HG03378 (cell line): ENCODE data around the gene ZNF415.
"Not testable (repeated sequence)": the region's sequence is repeated elsewhere in the genome, so short reads cannot be mapped to it uniquely, and the experiment has no call there.

Experiments
- ATAC-seq: cut with Tn5 transposase; IDR thresholded peaks from one replicate; pipeline ENCODE4 v1.9.1; 2021; ENCODE audit warnings: mild to moderate bottlenecking, moderate library complexity; ENCODE audit not compliant: unreplicated experiment

Gene ZNF415

DNA sequence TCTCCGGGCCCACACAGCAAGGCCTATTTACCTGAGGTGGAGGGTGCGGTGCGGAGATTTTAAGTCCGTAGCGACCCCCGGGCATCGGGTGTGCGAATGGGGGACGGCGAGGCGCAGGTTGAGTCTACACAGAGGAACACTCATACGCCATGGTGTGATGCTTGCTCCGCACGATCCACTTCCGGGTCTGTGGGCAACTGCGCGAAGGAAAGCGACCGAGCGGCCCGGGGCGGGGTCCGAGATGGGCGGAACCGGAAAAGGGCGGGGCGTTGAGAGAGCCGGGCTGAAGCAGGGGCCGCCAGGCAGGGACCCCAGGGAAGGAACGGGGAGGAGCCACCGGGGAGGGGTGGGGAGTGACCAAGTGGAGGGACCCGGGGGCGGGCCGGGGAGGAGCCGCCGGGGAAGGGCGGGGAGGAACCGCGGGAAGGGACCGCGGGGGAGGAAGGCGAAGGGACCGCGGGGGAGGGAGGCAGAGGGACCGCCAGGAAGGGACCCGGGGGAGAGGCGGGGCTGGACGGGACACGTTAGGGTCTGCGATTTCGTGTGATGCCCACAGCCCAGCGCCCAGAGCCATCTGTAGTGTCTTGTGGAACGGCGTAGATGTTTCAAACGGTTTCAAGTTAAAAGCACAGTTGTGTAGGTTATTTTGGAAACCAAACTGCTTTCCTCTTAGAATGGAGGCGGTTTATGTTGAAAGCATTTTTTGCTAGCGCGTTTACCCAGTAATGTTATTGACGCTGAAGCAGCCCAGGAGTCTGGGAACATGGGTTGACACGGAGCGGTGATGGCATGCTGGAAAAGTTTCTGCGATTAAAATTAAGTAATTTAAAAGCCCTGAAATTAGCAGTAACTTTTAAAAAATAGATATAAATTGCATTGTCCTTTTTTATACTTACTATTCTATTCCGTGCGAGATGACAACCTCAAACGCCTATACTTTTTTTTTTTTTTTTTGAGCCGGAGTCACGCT lies 29.2 kb downstream of the ZNF415 start, which contains the start of gene ZNF160:
Gene ZNF160, minus strand, starts transcription at position 189 of the 970 bp plus-strand sequence. CDS start 17,146 bp downstream, outside the sequence.
- ATAC-seq, result peak; percentile 79

DNA sequence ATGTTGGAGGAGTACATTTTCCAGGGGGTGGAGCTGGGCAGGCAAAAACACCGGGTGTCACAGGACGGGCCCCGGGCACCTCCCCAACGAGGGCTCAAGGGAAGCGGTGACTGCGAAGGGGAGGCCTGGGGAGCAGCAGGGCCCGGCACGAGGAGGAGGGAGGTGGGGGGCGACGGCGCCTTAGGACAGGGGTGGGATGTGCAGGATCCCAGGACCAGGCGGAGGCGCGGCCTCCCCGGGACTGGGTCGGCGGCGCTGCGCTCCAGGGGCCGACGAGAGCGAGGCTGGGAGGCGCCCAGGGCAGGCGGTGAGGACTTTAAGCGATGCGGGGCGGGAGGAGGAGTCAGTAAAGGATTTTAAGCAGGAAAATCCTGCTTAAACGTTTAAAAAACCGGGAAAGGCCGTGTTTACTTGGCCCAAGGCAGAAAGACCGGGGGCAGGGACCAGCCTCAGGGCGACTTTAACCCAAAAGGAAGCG lies 29.9 kb downstream of the ZNF415 start:
- ATAC-seq, result peak; percentile 26

DNA sequence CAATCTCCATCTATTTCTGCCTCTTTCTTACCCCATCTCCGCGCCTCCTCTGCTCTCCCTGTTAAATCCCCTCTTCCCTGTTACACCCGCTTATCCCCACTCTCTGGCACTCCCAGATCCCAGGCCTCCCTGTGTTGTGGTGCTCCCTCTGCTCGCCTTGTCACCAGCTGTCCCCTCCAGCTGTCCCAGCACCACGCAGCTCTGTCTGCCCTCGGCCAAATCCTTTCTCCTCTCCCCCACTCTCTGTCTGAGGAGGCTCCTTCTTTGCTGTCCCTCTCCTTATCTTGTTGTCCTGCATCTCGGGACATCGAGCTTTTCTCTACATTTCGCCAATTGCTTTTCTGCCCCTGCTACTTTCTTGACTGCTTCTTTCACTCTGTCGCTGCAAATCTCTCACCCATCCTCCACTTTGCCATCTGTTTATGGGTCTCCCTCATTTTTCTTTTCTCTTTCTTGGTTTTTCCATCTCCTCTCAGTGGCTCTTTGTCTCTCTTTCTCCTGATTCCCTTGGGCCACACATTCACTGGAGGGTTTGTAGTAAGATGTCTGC lies 30.4 kb downstream of the ZNF415 start:
- no peak for ATAC-seq

GRCh38 chr19:53101518-53101917 lies 31.2 kb downstream of the ZNF415 start:
- ATAC-seq, result no peak

- ATAC-seq, result not testable (repeated sequence)
Observed at GRCh38 chr19:53098570-53098969, 34.1 kb downstream of the ZNF415 start.

- not testable (repeated sequence) for ATAC-seq
Observed at GRCh38 chr19:53096982-53097690, 35.6 kb downstream of the ZNF415 start.

- ATAC-seq, result not testable (repeated sequence)
Observed at GRCh38 chr19:53096579-53096978, 36.1 kb downstream of the ZNF415 start.

DNA sequence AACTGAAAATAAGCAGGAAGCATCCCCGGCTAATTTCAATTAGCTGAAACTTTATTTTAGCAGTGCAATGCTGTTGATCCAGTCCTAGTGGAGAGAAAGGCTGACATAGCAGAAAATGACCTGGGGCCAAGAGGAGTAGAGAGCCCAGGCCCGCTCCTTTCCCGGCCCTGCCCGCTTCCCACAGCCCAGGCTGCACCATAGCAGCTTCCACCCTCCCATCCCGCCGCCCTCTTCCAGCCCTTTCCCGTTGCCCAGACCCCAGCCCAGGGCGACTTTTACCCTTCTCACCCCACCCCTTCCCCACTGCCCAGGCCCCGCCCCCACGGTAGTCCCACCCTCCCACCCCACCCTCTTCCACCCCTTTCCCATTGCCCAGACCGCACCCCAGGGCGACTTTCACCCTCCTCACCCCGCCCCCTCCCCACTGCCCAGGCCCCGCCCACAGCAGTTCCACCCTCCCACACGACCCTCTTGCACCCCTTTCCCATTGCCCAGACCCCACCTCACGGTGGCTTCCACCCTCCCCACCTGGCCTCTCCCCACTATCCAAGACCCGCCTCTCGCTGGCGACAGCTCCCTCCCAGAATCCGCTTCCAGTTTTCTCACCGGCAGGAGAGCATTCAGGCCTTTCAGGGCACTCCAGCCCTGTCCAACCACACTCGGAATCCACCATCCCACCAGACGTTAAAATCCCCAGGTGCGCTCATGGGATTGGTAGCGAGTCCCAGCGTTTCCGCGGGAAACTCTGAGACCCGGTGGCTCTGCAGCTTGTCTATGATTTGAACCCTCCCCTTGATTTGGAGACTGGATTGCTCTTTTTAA lies 37.7 kb downstream of the ZNF415 start:
- no peak for ATAC-seq

DNA sequence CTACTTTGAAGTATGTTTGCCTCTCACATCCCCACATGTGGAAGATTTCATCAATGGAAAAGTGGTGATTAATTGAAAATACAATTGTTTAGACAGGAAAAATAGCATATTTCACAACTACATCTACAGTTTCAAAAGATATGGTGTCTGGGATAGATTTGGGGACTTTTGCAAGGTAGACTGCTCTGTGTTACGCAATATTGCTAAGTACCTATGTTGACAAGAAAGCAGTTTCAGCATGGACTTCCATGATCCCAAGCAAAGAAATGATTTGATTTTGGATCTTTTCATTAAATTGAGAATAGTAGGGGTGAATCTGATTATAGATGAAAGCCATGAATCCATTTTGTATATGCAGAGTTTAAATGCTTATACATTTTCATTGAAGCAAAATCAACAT lies 40.0 kb downstream of the ZNF415 start:
- no peak for ATAC-seq

DNA sequence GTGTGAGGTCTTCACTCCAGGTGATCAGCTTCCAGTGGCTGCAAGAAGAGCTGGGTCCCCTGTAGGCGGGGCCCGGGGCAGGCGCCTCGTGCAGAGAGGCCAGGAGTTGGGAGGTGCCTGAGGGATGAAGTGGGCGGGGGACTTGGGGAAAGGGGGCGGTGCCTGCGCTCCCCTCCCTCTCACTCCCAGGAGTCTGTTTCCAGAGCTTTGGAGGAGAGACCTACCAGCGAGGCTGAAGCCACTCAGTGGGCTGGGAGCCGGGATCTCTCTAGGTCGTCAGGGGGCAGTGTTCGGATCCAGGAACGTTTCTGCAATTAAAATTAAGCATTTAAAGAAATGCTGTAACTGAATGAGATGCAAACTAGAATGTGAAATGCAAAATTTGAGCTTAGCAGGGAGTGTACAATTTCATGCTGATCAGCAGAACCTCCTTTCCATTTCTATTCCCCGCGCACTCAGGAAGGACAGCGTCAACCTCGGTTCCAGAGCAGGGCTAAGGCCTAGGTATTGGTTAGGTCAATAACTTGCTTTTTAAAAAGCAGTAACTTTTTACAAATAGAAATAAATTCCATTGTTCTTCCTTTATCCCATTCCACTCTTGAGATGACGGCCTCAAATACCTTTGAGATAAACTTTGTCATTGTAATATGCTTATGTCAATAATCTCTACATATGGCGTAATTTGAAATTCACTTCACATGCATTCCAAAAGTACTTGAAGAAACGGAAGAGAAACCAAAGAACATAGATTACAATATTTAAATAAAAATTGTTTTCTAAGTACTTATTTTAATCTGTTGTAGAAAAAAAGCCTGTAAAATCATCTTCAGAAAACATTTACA lies 41.1 kb downstream of the ZNF415 start:
- ATAC-seq, result no peak

GRCh38 chr19:53088091-53088490 lies 44.6 kb downstream of the ZNF415 start:
- no peak for ATAC-seq

GRCh38 chr19:53086949-53087348 lies 45.8 kb downstream of the ZNF415 start:
- ATAC-seq, result no peak

DNA sequence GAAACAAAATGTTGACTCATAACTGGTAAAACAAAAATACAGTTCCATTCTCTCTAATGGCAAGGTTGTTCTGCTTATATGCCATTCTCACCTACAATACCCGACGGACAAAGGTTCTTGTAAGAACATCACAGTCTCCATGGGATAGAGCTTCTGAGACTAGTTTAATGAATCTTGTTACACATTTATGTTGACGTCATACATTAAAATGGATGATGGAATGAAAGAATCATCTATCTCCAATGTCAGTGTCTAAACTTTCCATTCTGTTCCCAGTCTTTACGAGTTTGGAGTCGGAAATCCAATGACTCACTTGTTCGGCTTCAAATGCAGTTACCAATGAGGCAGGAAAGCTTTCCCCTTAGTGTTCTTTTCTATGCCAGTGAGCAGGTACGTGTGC lies 47.2 kb downstream of the ZNF415 start:
- no peak for ATAC-seq

DNA sequence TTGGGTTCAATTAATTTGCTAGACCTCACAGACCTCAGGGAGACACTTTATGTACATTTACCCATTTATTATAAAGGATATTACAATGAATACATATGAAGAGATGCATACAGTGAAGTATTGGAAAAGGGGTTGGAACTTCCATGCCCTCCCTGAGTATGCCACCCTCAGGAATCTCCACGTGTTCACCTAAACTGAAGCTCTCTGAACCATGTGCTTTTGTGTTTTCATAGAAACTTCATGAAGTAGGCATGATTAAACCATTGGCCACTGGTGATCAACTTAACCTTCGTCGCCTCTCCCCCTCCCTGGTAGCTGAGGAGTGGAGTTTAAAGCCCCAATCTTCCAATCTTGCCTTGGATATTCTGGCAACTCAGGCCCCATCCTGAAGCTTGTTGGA lies 49.8 kb downstream of the ZNF415 start:
- ATAC-seq, result no peak

DNA sequence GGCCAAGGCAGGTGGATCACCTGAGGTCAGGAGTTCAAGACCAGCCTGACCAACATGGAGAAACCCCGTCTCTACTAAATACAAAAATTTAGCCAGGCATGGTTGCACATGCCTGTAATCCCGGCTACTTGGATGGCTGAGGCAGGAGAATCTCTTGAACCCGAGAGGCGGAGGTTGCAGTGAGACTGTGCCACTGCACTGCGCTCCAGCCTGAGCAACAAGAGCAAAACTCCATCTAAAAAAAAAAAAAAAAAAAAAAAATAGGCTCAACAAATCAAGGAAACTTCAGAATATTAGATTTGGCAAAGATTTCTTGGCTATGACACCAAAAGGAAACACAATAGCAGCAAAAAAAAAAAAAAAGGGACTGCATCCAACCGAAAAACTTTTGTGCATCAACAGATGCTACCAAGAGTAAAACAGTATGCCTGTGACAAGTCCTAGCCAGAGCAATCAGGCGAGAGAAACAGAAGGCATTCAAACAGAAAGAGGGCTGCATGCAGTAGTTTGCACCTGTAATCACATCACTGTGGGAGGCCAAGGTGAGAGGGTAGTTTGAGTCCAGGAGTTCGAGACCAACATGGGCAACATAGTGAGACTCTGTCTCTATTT lies 53.3 kb downstream of the ZNF415 start:
- ATAC-seq, result no peak

DNA sequence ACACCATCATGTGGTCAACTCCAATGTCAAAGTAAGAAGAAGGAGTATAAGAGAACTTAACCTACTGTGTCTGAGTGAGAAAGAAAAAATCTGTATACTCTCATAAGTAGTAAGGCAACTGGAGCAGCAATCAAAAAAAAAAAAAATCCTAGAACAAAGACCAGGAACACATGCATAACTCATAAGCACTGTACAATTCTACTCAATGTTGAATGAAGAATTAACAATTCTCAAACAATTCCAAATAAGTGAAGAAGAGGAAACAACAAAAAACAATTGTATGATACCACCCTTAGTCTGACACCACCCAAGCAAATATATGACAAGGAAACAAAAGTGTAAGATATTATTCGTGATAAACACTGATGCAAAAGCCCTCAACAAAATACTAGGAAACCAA lies 54.0 kb downstream of the ZNF415 start:
- ATAC-seq, result no peak

GRCh38 chr19:53076984-53077383 lies 55.7 kb downstream of the ZNF415 start:
- ATAC-seq, result no peak

GRCh38 chr19:53068834-53069233 lies 63.9 kb downstream of the ZNF415 start:
- no peak for ATAC-seq

GRCh38 chr19:53068199-53068598 lies 64.5 kb downstream of the ZNF415 start:
- ATAC-seq, result no peak
